Left ventricle myocardium superior (tissue), 1 donor: ENCODE data around the gene P2RX6. TPM values are rescaled to one million over a fixed set of nuclear protein-coding genes. Genes with fewer than 3 reads are reported as not detected.
"Not testable (repeated sequence)": the region's sequence is repeated elsewhere in the genome, so short reads cannot be mapped to it uniquely, and the experiment has no call there.

Source experiments
- ATAC-seq: fragments of 200-7000 bp; cut with Tn5 transposase; one replicate; pipeline ENCODE4 v1.9.1; 2020; ENCODE audit warnings: mild to moderate bottlenecking, moderate library complexity
- DNase-seq: peaks from one replicate; pipeline ENCODE4 v3.0.0-alpha.2; 2020
- intact Hi-C: fragments of 100-400 bp; cut with micrococcal nuclease; formaldehyde crosslinking; loops from one replicate; pipeline ENCODE4 v1.11.0; 2022
- total RNA-seq: library from RNA; stranded (reverse); fragmentation: NEBNext Ultra II Directional; extraction: Animal tissue kit (Norgen Biotek cat#: 25700); gene quantifications from one replicate; pipeline ENCODE4 v1.2.1, GENCODE V29; 2021
- donor health status: DM: no; HTN: yes; CAD: no; lungs with severe emphysema.

Gene P2RX6
- total RNA-seq, 1 donor from 2014 or later, result 1.8 TPM

GRCh38 chr22:21064917-21065864 is 50.2 kb downstream of the P2RX6 start:
- DNase-seq (no peak), ATAC-seq (no peak)
- intact Hi-C loops, result no loop called here

GRCh38 chr22:21067075-21067900 is 52.3 kb downstream of the P2RX6 start:
- DNase-seq (no peak), ATAC-seq (no peak)
- intact Hi-C loops, result no loop called here

- intact Hi-C loops, result no loop called here
- no peak for DNase-seq
- no peak for ATAC-seq
These were observed 53.1 kb downstream of the P2RX6 start for GRCh38 chr22:21067901-21068680.

GRCh38 chr22:21068681-21069276 is 53.8 kb downstream of the P2RX6 start:
- no peak for DNase-seq
- intact Hi-C loops, result no loop called here
- ATAC-seq, result no peak

GRCh38 chr22:21069375-21069774 is 54.4 kb downstream of the P2RX6 start:
- intact Hi-C loops, result no loop called here

GRCh38 chr22:21070690-21071615 is 56.0 kb downstream of the P2RX6 start:
- intact Hi-C loops, result no loop called here
- ATAC-seq (no peak), DNase-seq (no peak)

More at GRCh38 chr22:21069375-21069774, 54.4 kb downstream of the P2RX6 start:
- DNase-seq, result no peak
- ATAC-seq, result no peak

GRCh38 chr22:21071796-21072195 is 56.8 kb downstream of the P2RX6 start:
- intact Hi-C loops, result not testable (repeated sequence)

GRCh38 chr22:21073023-21073422 is 58.1 kb downstream of the P2RX6 start:
- ATAC-seq (no peak), DNase-seq (no peak)
- intact Hi-C loops, result no loop called here

More at GRCh38 chr22:21071796-21072195, 56.8 kb downstream of the P2RX6 start:
- ATAC-seq, DNase-seq: not testable (repeated sequence)

- DNase-seq, result no peak
- intact Hi-C loops, result no loop called here
- ATAC-seq, result no peak
These were observed 58.5 kb downstream of the P2RX6 start for GRCh38 chr22:21073482-21073881.

GRCh38 chr22:21074102-21074715 is 59.2 kb downstream of the P2RX6 start:
- ATAC-seq, result peak; percentile 38
- DNase-seq, result no peak
- intact Hi-C loops, result no loop called here

GRCh38 chr22:21075516-21076138 is 60.7 kb downstream of the P2RX6 start:
- ATAC-seq (no peak), DNase-seq (no peak)
- intact Hi-C loops, result no loop called here

- DNase-seq (no peak), ATAC-seq (no peak)
- intact Hi-C loops, result no loop called here
These were observed 62.1 kb downstream of the P2RX6 start for GRCh38 chr22:21076912-21077625.
